SK-N-SH treated with all-trans-retinoic acid at 6 μM for 48 hours (cell line): ENCODE measurements around the gene HOXB4.

Experiments
- ATAC-seq: fragments of 200-7000 bp; cut with Tn5 transposase; 3 replicates; pipeline ENCODE4 v1.9.1; 2020; ENCODE audit warnings: mild to moderate bottlenecking, moderate library complexity
- ARNTL ChIP-seq: fragments of 450-650 bp; formaldehyde crosslinking; IDR thresholded peaks from 2 replicates; pipeline ENCODE4 v1.5.0; 2020; ENCODE audit warnings: low read depth, mild to moderate bottlenecking, moderate library complexity, borderline replicate concordance
- BACH2 ChIP-seq: fragments of 250-450 bp; sonication (Bioruptor Pico); IDR thresholded peaks from 2 replicates; pipeline ENCODE4 v1.9.0; 2021; ENCODE audit warnings: mild to moderate bottlenecking, borderline replicate concordance
- CSDC2 ChIP-seq: fragments of 250-450 bp; sonication (Bioruptor Pico); IDR thresholded peaks from 2 replicates; pipeline ENCODE4 v1.5.0; 2020; ENCODE audit warnings: mild to moderate bottlenecking, moderate library complexity
- ESRRG ChIP-seq: fragments of 250-450 bp; sonication (Bioruptor Pico); IDR thresholded peaks from 2 replicates; pipeline ENCODE4 v1.6.1; 2021; ENCODE audit warnings: mild to moderate bottlenecking
- GLIS3 ChIP-seq: fragments of 250-450 bp; sonication (Bioruptor Pico); IDR thresholded peaks from 2 replicates; pipeline ENCODE4 v1.5.0; 2020; ENCODE audit warnings: mild to moderate bottlenecking, moderate library complexity
- ISL1 ChIP-seq: fragments of 250-450 bp; sonication (Bioruptor Pico); IDR thresholded peaks from 2 replicates; pipeline ENCODE4 v2.1.2; 2022; ENCODE audit warnings: mild to moderate bottlenecking, moderate library complexity
- OSR1 ChIP-seq: fragments of 250-450 bp; sonication (Bioruptor Pico); IDR thresholded peaks from 2 replicates; pipeline ENCODE4 v1.8.0; 2022; ENCODE audit warnings: moderate library complexity, mild to moderate bottlenecking, inconsistent platforms
- PPARA ChIP-seq: fragments of 250-450 bp; sonication (Bioruptor Pico); IDR thresholded peaks from 2 replicates; pipeline ENCODE4 v1.5.0; 2020; ENCODE audit warnings: mild to moderate bottlenecking, borderline replicate concordance
- RARB ChIP-seq: fragments of 250-450 bp; sonication (Bioruptor Pico); IDR thresholded peaks from 2 replicates; pipeline ENCODE4 v1.8.0; 2021; ENCODE audit warnings: mild to moderate bottlenecking, moderate library complexity
- SNAI2 ChIP-seq: fragments of 250-450 bp; sonication (Bioruptor Pico); IDR thresholded peaks from 2 replicates; pipeline ENCODE4 v1.5.0; 2020; ENCODE audit warnings: mild to moderate bottlenecking, moderate library complexity
- TCF4 ChIP-seq: fragments of 250-450 bp; sonication (Bioruptor Pico); IDR thresholded peaks from 2 replicates; pipeline ENCODE4 v1.8.0; 2021; ENCODE audit warnings: mild to moderate bottlenecking, moderate library complexity, borderline replicate concordance
- ZC3H10 ChIP-seq: fragments of 250-450 bp; sonication (Bioruptor Pico); IDR thresholded peaks from 2 replicates; pipeline ENCODE4 v1.5.1; 2021; ENCODE audit warnings: mild to moderate bottlenecking, moderate library complexity
- ZFP3 ChIP-seq: fragments of 250-450 bp; sonication (Bioruptor Pico); IDR thresholded peaks from 2 replicates; pipeline ENCODE4 v1.5.0; 2020; ENCODE audit warnings: mild to moderate bottlenecking, moderate library complexity
- ZFP30 ChIP-seq: fragments of 450-650 bp; formaldehyde crosslinking; IDR thresholded peaks from 2 replicates; pipeline ENCODE4 v1.5.0; 2022; ENCODE audit warnings: mild to moderate bottlenecking, moderate library complexity
- ZNF565 ChIP-seq: fragments of 450-650 bp; formaldehyde crosslinking; conservative IDR thresholded peaks from 2 replicates; pipeline ENCODE4 v1.5.0; 2020; ENCODE audit warnings: low read depth, mild to moderate bottlenecking, moderate library complexity
- ZNF70 ChIP-seq: fragments of 450-650 bp; formaldehyde crosslinking; IDR thresholded peaks from 2 replicates; pipeline ENCODE4 v1.5.0; 2020; ENCODE audit warnings: mild to moderate bottlenecking, moderate library complexity
- ZNF8 ChIP-seq: fragments of 450-650 bp; formaldehyde crosslinking; IDR thresholded peaks from 2 replicates; pipeline ENCODE4 v1.5.0; 2020; ENCODE audit warnings: mild to moderate bottlenecking, moderate library complexity
- TF ChIP-seq, protein P1 (sequence below): fragments of 250-450 bp; sonication (Bioruptor Pico); IDR thresholded peaks from 2 replicates; pipeline ENCODE4 v1.8.0; 2020; ENCODE audit warnings: mild to moderate bottlenecking, moderate library complexity, borderline replicate concordance
- TF ChIP-seq, protein P2 (sequence below): fragments of 250-450 bp; sonication (Bioruptor Pico); IDR thresholded peaks from 2 replicates; pipeline ENCODE4 v1.5.0; 2020; ENCODE audit warnings: mild to moderate bottlenecking, moderate library complexity
- TF ChIP-seq, protein P3 (sequence below): fragments of 250-450 bp; sonication (Bioruptor Pico); IDR thresholded peaks from 2 replicates; pipeline ENCODE4 v1.8.0; 2021; ENCODE audit warnings: low read depth, mild to moderate bottlenecking, moderate library complexity, borderline replicate concordance
- TF ChIP-seq, protein P4 (sequence below): fragments of 250-450 bp; sonication (Bioruptor Pico); IDR thresholded peaks from 2 replicates; pipeline ENCODE4 v1.5.1; 2021; ENCODE audit warnings: mild to moderate bottlenecking, moderate library complexity

HOXB4 gene

DNA sequence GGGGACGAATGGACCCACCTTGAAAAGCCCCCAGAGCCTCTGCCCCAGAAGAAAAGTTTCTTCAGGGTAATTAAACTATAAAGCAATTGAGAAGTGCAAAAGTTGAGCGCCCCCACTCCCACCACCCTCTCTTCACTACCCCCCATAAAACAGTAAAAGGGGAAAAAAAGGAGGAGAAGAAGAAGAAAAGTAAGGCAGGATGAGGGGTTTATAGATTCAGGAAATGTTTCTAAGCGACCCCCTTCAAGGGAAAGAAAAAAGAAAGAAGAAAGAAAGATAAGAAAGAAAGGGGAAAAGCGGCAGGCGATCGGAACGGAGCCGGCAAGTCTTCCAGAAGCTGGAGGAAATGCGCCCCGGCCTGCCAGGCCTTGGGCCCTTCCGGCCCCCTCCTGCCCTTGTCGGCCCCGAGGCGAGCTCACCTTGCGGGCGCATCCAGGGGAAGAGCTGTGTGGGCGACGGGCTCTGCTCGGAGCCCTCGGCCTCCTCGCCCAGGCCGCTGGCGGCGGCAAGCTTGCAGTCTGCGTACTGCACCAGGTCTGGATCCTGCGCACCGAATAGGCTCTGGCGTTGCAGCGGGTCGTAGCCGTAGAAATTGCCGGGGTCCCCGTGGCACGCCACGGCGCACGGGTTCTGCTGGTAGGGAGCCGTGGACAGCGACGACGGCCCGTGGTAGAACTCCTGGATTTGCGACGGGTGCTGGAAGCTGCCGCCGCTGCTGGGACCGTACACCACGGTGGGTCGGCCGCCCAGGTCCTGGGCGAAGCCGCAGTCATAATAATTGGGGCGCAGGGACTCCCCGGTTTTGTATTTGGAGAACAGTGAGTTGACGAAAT is 35.9 kb upstream of the HOXB4 start:
- TF ChIP-seq ESRRG (CRISPR knock-in tag) (no peak), ARNTL (no peak), ZC3H10 (CRISPR knock-in tag) (no peak), GLIS3 (CRISPR knock-in tag) (no peak), OSR1 (CRISPR knock-in tag) (no peak), CSDC2 (CRISPR knock-in tag) (no peak), ZNF8 (no peak), ISL1 (CRISPR knock-in tag) (no peak), PPARA (CRISPR knock-in tag) (no peak), BACH2 (CRISPR knock-in tag) (no peak), ZNF565 (CRISPR knock-in tag) (no peak), ZNF70 (CRISPR knock-in tag) (no peak)
- TF ChIP-seq, protein P1, sequence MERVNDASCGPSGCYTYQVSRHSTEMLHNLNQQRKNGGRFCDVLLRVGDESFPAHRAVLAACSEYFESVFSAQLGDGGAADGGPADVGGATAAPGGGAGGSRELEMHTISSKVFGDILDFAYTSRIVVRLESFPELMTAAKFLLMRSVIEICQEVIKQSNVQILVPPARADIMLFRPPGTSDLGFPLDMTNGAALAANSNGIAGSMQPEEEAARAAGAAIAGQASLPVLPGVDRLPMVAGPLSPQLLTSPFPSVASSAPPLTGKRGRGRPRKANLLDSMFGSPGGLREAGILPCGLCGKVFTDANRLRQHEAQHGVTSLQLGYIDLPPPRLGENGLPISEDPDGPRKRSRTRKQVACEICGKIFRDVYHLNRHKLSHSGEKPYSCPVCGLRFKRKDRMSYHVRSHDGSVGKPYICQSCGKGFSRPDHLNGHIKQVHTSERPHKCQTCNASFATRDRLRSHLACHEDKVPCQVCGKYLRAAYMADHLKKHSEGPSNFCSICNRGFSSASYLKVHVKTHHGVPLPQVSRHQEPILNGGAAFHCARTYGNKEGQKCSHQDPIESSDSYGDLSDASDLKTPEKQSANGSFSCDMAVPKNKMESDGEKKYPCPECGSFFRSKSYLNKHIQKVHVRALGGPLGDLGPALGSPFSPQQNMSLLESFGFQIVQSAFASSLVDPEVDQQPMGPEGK (CRISPR knock-in tag): no peak
- TF ChIP-seq, protein P2, sequence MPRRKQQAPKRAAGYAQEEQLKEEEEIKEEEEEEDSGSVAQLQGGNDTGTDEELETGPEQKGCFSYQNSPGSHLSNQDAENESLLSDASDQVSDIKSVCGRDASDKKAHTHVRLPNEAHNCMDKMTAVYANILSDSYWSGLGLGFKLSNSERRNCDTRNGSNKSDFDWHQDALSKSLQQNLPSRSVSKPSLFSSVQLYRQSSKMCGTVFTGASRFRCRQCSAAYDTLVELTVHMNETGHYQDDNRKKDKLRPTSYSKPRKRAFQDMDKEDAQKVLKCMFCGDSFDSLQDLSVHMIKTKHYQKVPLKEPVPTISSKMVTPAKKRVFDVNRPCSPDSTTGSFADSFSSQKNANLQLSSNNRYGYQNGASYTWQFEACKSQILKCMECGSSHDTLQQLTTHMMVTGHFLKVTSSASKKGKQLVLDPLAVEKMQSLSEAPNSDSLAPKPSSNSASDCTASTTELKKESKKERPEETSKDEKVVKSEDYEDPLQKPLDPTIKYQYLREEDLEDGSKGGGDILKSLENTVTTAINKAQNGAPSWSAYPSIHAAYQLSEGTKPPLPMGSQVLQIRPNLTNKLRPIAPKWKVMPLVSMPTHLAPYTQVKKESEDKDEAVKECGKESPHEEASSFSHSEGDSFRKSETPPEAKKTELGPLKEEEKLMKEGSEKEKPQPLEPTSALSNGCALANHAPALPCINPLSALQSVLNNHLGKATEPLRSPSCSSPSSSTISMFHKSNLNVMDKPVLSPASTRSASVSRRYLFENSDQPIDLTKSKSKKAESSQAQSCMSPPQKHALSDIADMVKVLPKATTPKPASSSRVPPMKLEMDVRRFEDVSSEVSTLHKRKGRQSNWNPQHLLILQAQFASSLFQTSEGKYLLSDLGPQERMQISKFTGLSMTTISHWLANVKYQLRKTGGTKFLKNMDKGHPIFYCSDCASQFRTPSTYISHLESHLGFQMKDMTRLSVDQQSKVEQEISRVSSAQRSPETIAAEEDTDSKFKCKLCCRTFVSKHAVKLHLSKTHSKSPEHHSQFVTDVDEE (CRISPR knock-in tag): no peak
- TF ChIP-seq, protein P3, sequence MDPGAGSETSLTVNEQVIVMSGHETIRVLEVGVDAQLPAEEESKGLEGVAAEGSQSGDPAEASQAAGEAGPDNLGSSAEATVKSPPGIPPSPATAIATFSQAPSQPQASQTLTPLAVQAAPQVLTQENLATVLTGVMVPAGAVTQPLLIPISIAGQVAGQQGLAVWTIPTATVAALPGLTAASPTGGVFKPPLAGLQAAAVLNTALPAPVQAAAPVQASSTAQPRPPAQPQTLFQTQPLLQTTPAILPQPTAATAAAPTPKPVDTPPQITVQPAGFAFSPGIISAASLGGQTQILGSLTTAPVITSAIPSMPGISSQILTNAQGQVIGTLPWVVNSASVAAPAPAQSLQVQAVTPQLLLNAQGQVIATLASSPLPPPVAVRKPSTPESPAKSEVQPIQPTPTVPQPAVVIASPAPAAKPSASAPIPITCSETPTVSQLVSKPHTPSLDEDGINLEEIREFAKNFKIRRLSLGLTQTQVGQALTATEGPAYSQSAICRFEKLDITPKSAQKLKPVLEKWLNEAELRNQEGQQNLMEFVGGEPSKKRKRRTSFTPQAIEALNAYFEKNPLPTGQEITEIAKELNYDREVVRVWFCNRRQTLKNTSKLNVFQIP: no peak
- ATAC-seq: peak; percentile 11; the same call in 1 of the 3 replicates

DNA sequence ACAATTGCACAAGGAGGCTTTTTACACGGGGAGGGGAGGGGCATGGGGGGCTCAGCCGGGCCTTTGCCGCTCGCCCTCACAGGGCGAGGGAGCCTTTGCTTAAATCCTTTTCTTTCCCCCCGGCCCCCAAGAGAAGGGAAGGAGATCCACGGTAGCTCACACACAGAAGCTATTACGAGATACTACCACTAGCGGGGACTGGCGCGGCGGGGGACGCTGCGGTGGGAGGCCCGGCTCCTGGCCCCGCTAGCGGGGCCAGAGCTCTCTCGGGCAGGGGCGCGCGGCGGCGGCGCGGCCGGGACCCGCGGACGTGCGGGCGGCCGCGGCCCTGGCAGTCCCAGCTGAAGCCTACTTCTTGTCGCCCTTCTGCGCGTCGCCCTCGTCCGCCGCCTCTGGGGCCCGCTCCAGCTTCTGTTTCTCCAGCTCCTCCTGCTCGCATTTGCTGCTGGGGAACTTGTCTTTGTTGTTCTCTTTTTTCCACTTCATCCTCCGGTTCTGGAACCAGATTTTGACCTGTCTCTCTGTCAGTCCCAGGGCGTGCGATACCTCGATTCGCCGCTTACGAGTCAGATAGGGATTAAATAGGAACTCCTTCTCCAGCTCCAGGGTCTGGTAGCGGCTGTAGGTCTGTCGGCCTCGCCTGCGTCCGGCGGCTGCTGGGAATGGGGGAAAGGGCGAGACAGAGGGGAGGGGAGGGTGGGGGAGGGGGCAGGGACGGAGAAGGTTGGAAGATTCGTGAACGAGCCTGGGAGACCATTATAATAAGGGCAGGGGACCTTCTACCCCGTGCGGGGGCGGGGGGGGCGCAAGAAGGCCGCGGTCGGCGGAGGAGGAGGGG is 34.9 kb upstream of the HOXB4 start:
- TF ChIP-seq ESRRG (CRISPR knock-in tag) (no peak), ZFP30 (CRISPR knock-in tag) (no peak), TCF4 (CRISPR knock-in tag) (no peak), OSR1 (CRISPR knock-in tag) (no peak), ISL1 (CRISPR knock-in tag) (no peak), ZNF565 (CRISPR knock-in tag) (no peak), CSDC2 (CRISPR knock-in tag) (no peak), ZNF70 (CRISPR knock-in tag) (no peak), ARNTL (no peak), RARB (CRISPR knock-in tag) (no peak), GLIS3 (CRISPR knock-in tag) (no peak), SNAI2 (CRISPR knock-in tag) (no peak), ZC3H10 (CRISPR knock-in tag) (no peak), ZFP3 (CRISPR knock-in tag) (no peak)
- TF ChIP-seq, protein P3: no peak
- TF ChIP-seq, protein P4, sequence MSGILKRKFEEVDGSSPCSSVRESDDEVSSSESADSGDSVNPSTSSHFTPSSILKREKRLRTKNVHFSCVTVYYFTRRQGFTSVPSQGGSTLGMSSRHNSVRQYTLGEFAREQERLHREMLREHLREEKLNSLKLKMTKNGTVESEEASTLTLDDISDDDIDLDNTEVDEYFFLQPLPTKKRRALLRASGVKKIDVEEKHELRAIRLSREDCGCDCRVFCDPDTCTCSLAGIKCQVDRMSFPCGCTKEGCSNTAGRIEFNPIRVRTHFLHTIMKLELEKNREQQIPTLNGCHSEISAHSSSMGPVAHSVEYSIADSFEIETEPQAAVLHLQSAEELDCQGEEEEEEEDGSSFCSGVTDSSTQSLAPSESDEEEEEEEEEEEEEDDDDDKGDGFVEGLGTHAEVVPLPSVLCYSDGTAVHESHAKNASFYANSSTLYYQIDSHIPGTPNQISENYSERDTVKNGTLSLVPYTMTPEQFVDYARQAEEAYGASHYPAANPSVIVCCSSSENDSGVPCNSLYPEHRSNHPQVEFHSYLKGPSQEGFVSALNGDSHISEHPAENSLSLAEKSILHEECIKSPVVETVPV: no peak
- ATAC-seq: peak; percentile 60
